Measurements from ENCODE around the gene INHBB.

GRCh38 chr2:120314690-120315366 is 31.1 kb upstream of the INHBB start:
- TF ChIP-seq CTCF (IDR thresholded peaks at IDR 0.05; ENCODE audit: insufficient read depth, low read length) (no peak), REST (IDR thresholded peaks at IDR 0.05; ENCODE audit: insufficient replicate concordance, low read depth) (no peak), POLR2AphosphoS5 (IDR thresholded peaks at IDR 0.05; ENCODE audit: low read depth) (no peak)
